Activated CD8-positive, alpha-beta memory T cell treated with anti-CD3 and anti-CD28 coated beads for 1 hour (primary cell): ENCODE measurements around the gene ZNF414.

ENCODE experiments used
- DNase-seq, 2 donors: peaks; one replicate each; pipeline ENCODE4 v3.0.0-alpha.2; 2020; ENCODE audit warnings: low read depth in 1 of 2; ENCODE audit errors: extremely low read depth in 1 of 2

ZNF414 gene

DNA sequence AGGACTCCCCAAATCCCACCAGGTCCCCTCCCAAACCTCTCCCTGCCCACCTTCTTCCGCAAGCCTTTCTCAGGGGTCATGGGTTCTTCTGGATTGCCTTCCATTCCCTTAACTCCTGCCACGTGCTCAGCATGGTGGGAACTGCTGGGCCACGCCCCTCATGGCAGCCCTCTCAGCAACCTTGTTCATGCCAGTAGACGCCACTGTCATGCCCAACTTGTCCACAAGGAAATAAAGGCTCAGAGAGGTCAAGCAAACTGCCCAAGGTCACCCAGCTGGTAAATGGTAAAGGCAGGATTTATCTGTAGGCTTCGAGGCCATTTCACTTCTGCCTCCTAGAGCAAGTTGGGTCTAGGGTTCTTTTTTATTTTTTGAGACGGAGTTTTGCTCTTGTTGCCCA is 22.4 kb downstream of the ZNF414 start:
- no peak for DNase-seq

DNA sequence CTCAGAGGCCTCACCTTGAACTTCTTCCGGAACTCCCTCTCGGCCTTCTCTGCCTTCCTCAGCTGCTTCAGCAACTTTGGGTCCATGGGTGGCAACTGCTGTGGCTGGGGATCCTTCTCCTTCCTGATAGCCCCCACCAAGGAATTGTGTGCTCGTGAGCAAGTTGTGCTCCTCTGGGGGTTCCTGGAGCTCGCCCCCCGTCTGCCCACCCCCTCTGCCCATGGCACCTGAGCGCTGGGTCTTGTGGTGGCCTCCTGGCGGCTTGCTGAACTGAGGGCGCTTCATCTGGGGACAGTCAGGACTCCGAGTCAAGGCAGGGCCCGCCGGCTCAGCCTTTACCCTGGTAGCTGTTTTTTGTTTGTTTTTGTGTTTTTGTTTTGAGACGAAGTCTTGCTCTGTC is 23.1 kb downstream of the ZNF414 start:
- DNase-seq, result no peak

DNA sequence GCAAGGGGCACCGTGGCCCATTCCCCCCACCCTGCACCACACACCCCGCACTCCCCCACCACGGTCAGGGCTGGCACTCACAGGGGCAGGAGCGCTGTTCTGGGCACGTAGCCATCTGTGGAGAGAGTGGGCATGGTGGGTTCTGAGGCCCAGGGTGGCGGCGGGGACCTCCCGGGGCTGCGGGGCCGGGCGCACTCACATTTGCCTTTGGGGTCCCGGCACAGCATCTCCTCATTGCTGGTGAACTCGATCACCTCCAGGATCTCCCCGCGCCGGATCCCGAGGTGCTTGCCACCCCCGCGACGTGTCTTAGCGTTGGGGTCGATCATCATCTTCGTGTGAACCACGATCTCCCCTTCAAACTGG is 23.6 kb downstream of the ZNF414 start:
- DNase-seq, result no peak

DNA sequence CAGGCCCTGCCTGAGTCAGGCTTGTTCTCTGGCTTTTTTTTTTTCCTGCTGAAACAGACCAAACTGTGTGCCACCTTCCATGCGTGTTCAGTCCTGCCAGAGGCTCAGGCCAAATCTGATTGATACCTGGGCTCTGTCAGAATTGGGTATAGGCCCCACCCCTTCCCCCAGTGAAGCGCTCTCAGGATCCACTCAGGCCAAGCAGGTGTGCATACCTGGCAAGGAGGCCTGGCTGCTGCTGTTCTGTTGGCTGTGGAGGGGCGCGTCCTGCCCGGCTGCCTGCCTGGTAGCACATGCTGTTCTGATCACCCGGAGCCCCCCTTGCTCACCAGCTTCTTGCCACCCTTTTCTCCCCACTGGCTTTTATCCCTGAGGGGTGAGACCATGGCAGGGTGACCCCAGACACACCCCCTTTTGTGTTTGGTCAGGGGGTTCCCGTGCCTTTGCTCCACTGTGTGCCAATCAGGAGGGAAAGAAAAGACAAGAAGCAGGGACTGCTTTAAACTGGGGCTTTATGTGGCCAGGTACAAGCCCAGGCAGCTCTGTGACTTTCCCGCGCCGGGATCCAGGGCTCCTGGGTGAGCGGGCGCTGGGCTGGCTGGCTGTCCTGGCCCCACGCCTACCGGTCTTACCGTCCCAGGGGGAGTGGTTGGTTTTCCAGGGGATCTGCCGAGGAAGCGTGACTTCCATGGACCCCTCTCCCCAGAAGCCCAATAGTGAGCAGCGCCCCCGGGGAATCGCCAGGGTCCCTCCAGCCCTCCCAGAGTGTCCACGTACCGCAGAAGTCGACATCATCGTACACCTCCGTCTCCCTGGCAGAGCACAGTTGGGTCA is 24.2 kb downstream of the ZNF414 start:
- no peak for DNase-seq

DNA sequence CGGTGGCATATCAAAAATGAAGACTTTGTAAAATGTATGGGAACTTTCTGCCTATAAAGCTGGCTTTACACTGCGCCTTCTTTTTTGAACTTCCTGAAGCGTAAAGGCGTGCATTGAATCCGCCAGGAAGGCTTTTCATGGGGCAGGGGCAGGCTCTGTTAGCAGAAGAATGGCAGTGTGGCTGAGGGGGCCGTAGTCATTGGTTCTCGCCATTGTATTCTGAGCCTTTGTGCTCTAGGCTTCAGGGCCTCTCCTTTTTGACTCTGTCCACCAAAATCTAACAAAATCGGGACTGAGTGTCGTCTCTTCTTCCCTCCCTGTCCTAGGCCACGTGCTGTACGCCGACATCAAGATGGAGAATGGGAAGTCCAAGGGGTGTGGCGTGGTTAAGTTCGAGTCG is 25.6 kb downstream of the ZNF414 start:
- no peak for DNase-seq

DNA sequence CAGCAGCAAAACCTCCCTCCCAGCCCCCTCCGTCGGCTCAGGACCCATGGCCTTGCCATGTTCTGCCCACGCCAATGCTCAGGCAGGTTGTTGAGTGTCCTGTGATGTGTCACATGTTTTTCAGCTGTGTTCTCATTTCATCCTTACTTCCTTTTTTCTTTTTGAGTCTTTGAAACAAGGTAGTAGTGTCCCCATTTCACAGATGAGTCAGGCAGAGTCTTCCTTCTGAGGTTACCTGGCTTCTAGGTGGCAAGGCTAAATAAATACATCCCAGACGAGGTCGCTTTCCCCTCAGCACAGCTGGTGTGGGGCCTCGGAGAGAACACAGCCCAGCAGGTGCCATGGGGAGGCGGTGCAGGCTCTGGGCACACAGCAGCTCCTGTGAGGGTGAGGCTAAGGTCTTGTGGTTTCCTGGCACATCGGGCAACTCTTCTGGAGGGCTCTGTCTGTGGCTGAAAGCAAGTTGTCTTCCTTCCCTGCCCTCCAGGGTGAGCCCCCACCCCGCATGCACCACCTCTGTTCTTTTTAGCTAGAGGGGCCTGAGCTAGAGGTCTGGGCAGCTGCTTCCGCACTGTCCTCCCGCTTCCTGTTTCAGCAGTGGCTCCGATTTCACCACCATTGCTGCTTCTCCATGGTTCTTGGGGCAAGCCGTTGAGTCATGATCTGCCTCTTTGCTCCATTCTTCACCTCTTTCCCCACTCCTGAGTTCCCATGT is 26.7 kb downstream of the ZNF414 start:
- peak; percentile 19 to 36 for DNase-seq

DNA sequence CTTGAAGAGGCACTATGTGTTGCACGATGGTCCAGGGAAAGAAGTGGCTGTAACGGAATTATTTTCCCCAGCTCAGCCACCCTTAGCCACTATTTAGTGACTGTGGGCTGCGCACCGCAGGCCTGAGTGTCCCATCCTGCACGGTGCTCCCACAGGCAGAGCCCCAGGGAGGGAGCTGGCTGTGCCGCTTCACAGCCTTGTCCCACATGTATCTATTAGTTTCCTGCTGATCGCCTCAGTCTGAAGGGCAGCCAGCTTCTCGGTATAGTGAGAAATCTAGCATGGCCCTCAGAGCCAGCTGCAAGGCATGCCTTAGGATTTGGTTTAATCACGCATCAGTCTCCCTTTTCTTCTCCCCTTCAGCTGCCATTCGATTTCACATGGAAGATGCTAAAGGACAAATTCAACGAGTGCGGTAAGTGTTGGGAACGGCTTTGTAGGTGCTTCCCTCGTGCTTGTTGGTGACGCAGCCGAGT is 27.3 kb downstream of the ZNF414 start:
- DNase-seq, result no peak

DNA sequence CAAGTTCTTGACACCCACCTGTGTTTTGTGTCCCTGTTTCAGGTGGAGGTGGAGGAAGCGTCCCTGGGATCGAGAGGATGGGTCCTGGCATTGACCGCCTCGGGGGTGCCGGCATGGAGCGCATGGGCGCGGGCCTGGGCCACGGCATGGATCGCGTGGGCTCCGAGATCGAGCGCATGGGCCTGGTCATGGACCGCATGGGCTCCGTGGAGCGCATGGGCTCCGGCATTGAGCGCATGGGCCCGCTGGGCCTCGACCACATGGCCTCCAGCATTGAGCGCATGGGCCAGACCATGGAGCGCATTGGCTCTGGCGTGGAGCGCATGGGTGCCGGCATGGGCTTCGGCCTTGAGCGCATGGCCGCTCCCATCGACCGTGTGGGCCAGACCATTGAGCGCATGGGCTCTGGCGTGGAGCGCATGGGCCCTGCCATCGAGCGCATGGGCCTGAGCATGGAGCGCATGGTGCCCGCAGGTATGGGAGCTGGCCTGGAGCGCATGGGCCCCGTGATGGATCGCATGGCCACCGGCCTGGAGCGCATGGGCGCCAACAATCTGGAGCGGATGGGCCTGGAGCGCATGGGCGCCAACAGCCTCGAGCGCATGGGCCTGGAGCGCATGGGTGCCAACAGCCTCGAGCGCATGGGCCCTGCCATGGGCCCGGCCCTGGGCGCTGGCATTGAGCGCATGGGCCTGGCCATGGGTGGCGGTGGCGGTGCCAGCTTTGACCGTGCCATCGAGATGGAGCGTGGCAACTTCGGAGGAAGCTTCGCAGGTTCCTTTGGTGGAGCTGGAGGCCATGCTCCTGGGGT is 28.2 kb downstream of the ZNF414 start:
- no peak for DNase-seq

DNA sequence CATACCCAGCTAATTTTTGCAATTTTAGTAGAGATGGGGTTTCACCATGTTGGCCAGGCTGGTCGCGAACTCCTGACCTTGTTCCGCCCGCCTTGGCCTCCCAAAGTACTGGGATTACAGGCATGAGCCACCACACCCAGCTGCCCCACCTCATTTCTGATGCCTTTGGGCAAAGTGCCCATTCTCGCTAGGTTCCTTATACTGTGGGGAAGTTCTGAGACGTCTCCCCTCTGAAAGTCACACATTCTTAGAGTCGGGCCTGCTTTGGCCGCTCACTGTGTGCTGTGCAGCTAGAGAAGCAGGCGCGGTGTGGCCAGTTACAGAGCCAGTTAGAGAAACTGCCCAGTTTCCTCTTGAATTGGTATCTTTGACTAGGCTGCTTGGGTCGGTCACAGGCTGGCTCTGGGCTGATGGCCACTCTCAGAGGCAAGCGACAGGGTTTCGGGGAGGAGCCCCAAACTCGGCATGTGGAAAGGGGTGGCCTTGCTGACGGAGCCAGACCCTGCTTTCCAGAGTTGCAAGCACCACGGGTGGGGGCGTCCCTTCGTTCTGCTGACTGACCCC is 29.6 kb downstream of the ZNF414 start:
- no peak for DNase-seq

DNA sequence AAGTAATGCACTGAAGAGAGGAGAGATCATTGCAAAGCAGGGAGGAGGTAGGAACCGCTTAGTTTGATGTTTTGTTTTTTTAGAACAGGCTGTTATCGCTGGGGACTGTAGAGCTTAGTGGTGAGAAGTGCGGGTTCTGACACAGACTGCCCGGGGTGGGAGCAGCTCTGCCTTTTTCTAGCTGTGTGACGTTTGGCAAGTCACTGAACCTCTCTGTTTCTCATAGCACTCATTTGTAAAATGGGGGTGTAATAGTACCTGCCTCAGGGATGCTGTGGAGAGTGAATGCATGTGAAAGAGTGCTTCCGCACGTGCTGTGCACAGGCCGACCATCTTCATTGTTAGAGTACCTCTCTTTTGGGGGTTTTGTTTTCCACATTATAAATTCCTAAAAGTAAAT is 30.8 kb downstream of the ZNF414 start:
- no peak for DNase-seq

DNA sequence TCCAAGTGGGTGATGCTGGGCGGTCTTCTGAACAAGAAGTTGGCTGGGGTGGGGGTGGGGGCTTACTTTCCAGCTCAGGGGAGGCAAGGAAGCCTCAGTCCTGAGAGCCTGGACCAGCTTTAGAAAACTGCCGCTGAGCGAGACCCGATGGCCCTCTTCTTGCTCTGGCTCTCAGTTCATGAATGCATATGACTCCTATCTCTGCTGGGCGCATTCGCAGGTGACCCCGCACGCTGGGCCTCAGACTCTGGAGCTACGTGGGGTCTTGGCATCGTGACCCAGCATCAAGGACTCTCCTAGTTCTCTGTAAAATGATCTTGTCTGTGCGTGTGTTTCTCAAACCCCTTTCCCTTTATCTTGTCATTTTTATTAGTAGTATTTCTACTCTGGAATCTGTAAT is 31.3 kb downstream of the ZNF414 start:
- DNase-seq, result no peak

DNA sequence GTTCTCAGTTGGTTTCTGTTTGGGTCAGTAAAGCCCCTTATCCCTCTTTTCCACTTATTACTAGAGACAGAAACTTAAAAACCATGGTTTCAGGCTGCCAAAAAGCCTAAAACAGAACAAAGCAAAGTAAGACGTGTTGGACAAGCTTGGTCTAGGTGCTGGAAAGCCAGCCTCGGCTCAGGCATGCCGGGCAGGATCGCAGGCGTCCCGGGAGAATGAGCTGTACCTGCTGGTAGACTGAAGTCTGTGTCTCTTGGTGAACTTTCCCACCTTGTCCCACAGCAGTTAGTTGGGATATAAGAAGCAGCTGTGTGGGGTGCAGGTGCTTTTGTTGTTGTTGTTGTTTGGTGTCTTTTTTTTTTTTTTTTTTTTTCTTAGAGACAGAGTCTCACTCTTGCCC is 32.4 kb downstream of the ZNF414 start:
- no peak for DNase-seq

DNA sequence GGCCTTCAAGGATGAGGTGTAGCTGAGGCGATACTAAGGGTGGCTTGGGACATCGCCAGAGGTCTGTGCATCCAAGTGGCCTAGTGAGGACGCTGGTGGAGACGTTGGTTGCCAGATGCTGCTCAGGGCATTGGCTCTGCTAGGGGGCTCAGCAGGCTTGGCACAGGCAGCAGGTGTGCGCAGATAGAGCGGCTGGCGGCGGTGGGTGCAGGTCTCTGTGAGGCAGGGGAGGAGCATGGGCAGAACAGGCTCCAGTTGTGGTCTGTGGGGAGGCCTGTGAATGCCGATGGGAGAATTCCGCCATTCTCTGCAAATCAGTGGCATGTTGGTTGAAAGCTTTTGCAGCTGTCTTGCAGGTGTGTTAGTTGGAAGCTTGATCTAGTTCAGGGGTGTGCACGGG is 32.8 kb downstream of the ZNF414 start:
- no peak for DNase-seq

DNA sequence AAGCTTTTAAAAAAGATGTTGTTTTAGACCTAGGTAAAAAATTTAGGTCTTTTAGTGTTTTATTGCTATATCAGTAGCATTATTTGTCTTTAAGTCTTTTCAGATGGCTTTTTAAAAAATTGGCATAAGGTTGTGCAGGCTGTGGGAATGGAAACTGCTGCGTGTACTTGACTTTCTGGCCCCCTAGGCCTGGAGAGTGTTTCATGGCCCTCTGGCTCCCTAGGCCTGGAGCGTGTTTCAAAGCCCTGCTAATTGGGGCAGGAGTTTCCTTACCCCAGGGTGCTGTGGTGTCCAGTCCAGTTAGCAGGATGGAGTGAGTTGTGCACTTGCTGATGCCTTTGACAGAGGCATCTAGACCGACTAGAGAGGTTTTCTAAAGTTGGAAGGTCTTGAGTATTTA is 35.4 kb downstream of the ZNF414 start:
- DNase-seq, result no peak

DNA sequence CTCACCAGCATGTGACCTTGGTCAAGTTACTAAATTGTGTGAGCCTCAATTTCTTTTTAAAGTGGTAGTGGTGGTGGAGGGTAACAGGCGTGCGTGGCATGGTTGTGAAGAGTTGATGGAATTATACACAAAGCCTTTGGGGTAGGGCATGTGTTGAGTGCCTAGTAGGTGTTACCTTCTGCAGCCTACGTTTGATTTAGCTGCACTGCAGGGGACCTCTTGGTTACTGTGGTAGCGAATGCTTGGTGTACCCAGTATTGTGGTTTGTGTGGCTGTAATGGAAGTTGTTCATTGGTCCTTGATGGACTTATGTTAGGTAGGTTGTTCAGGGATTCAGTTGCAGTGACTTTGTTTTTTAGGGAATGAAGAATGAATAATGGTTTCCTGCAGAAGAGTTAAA is 36.1 kb downstream of the ZNF414 start:
- no peak for DNase-seq

DNA sequence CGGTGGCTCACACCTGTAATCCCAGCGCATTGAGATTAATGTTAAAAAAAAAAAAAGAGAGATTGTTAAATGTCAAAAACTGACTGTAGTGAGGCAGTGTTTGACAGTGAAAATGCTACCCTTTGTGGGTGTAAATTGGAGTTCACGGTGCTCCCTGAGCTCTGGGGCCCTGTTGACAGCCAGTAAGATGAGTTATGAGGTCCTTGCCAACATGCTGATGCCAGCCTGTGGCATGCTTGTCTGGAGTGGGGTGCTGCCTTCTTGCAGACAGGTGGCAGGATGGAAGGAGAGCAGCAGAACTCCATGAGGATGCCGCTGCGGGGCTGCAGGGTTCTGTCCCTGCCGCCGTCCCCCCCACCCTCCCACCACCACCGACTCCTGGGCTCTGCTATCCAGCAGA is 37.4 kb downstream of the ZNF414 start:
- DNase-seq, result no peak

DNA sequence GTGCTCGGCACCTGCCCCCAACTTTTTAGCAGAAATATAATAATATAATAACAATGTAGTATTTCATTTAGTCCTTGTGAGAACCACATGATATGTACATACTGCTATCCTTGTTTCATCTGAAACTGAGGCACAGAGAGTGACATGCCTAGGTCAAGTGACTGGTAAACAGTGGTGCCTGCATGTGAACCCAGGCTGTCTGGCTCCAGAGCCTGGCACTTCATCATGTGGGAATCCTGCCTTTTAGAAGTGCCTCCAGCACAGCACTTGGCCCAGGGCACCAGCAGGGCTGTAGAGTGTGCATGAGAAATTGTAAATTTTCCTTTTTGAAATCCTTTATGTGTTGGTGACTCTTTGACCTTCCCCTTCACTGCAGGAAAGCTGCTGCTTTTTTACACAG is 39.0 kb downstream of the ZNF414 start:
- DNase-seq, result no peak

DNA sequence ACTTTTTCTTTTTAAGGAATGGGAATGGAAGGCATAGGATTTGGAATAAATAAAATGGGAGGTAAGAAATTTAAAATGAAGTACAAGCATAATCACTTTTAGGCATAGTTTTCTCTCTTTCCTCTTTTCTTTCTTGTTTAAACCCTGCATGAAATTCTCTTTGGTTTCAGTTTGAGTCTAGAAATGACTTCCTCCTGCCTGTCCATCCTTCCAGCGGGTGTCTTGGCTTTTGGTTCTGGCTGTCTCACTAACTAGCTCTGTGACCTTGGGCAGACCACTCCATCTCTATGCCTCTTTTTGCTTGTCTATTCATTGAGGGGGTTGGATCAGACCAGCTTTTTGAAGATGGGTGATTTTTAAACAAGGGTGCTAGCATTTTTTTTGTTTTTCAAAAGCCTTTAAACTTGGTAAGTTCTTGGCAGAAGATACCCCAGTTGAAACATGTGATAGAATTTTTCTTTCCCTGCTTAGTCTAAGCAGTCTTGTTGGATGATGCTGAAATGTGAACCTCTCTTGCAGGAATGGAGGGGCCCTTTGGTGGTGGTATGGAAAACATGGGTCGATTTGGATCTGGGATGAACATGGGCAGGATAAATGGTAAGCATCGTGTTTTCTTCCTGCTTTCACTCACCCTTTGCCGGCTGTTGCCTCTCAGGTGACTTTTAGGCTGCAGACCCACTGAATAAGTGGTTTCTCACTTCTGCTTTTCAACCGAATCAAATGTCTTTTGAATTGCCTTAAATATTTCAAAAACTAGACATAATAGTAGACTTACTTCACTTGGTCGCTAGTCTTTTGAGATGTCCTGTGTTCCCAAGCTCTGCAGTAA is 40.1 kb downstream of the ZNF414 start:
- DNase-seq, result no peak

DNA sequence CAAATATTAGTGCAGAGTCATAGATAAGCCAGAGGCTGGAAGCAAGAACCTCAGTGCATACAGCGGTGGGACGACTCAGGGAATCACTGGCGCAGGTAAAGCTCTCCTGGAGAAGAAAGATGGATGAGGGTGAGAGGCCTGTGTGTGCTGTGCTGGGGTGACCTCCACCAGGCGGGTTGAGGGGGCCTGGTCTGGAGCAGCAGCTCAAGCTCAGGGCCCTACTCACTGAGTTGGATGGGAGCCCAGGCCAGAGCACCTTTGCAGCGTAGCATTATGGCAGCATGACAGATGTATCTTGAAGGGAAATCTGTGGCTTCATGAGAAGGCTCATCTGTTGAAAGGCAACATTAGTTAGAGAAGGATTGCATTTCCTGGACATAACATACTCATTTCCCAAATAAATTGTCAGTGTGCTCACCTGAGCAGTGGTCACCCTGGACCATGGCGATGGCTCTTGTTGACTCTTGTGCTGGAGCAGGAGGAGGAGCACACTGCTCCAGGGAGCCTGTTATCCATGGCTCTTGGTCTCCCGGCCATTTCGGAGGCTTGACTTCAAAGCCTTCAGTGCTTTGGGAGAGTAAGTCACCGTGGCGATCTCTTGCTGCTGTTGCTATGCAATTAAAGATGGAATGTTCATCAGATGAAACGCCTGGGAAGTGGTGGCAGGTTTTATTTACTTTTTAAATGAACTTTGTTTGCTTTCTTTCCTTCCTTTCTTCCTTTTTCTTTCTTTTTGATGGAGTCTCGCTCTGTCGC is 44.2 kb downstream of the ZNF414 start:
- DNase-seq, result no peak
